Cardiac fibroblast (primary cell): Measurements from ENCODE around the gene GRK1.
"Not testable (repeated sequence)": the region's sequence is repeated elsewhere in the genome, so short reads cannot be mapped to it uniquely, and the experiment has no call there.

ENCODE experiments used
- DNase-seq, 2 donors: peaks; one replicate each; pipeline versions ENCODE4 v3.0.0 to v3.0.0-alpha.2; 2010; ENCODE audit warnings: low read depth in 2 of 2
- H3K4me3 ChIP-seq, 2 donors: replicated peaks in 1 of 2; 1 replicate in 1 of 2; 2 replicates in 1 of 2; pipeline ENCODE4 v1.5.1; 2011; ENCODE audit warnings: low read depth in 2 of 2, low read length in 2 of 2, mild to moderate bottlenecking in 2 of 2, moderate library complexity in 1 of 2
- TF ChIP-seq, protein P1 (sequence below): IDR thresholded peaks from one replicate; pipeline ENCODE4 v1.5.1; 2011; ENCODE audit warnings: low read depth, mild to moderate bottlenecking, low read length, inconsistent platforms

Gene GRK1

GRCh38 chr13:113622791-113623490 is 44.1 kb upstream of the GRK1 start:
- H3K4me3 ChIP-seq, result no peak overlapping the region
- TF ChIP-seq, protein P1, sequence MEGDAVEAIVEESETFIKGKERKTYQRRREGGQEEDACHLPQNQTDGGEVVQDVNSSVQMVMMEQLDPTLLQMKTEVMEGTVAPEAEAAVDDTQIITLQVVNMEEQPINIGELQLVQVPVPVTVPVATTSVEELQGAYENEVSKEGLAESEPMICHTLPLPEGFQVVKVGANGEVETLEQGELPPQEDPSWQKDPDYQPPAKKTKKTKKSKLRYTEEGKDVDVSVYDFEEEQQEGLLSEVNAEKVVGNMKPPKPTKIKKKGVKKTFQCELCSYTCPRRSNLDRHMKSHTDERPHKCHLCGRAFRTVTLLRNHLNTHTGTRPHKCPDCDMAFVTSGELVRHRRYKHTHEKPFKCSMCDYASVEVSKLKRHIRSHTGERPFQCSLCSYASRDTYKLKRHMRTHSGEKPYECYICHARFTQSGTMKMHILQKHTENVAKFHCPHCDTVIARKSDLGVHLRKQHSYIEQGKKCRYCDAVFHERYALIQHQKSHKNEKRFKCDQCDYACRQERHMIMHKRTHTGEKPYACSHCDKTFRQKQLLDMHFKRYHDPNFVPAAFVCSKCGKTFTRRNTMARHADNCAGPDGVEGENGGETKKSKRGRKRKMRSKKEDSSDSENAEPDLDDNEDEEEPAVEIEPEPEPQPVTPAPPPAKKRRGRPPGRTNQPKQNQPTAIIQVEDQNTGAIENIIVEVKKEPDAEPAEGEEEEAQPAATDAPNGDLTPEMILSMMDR, result no peak
- DNase-seq, result no peak

GRCh38 chr13:113623491-113624234 is 43.4 kb upstream of the GRK1 start:
- peak in 1 of 2 donors; percentile 15 for DNase-seq
- TF ChIP-seq, protein P1, result no peak
- no peak overlapping the region for H3K4me3 ChIP-seq

- no peak for DNase-seq
- TF ChIP-seq, protein P1, result no peak
- H3K4me3 ChIP-seq, result no peak overlapping the region
Measured at GRCh38 chr13:113624235-113624587, 42.8 kb upstream of the GRK1 start.

- not testable (repeated sequence) for DNase-seq
Measured at GRCh38 chr13:113624640-113625304, 42.2 kb upstream of the GRK1 start.

DNA sequence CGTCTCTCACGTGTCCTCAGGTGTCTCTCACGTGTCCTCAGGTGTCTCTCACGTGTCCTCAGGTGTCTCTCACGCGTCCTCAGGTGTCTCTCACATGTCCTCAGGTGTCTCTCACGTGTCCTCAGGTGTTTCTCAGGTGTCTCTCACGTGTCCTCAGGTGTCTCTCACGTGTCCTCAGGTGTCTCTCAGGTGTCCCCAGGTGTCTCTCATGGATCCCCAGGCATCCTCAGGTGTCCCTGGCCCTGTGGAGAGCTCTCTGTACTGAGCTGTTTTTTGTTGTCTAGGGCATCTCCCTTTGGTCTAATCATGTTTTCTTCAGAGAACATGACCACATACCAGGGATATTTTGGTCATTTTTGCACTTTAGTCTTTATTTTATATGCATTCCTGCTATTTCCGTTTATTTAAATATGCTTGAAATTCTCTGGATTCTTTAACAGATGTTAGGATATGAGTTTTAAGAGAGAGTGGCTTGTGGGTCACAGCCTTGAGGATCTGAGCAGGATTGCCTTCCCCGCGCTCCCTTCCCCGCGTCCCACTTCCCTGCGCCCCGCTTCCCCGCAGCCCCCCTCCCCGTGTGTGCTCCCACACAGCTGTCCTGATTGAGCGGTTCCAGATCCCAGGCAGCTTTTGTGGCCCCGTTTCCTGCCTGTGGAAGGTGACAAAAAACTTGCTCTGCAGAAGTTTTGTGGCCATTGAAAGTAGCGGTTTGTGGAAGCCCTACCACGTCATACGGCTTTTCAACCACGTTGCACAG is 40.9 kb upstream of the GRK1 start:
- no peak overlapping the region for H3K4me3 ChIP-seq
- TF ChIP-seq, protein P1, result no peak
- peak; percentile 47 to 48 for DNase-seq

More at GRCh38 chr13:113624640-113625304, 42.2 kb upstream of the GRK1 start:
- H3K4me3 ChIP-seq, result not testable (repeated sequence)

DNA sequence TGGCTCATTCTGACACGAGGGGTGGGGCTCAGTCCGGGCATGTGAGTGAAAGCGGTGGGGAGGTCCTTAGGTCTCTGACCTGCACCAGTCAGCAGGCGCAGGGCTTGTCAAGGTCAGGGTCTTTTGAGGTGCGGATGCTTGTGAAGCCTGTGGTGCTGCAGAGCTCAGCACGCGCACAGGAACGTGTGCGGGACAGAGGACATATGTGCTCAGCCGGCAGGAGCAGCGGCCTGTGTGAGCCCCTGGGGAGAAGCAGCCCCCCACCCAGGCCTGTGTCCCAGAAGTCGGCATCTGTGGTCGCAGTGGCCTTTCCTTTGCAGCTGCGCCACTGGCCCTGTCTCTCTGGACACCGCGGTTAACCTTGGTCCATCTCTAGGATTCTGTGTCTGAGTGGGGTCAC is 39.9 kb upstream of the GRK1 start:
- TF ChIP-seq, protein P1, result no peak
- DNase-seq, result no peak
- no peak overlapping the region for H3K4me3 ChIP-seq
